ENCODE results near the gene CTDSP2. TPM values are rescaled to one million over a fixed set of nuclear protein-coding genes. Genes with fewer than 3 reads are reported as not detected.

The CTDSP2 gene
- total RNA-seq, 1 donor from 2014 or later = 171 TPM

DNA sequence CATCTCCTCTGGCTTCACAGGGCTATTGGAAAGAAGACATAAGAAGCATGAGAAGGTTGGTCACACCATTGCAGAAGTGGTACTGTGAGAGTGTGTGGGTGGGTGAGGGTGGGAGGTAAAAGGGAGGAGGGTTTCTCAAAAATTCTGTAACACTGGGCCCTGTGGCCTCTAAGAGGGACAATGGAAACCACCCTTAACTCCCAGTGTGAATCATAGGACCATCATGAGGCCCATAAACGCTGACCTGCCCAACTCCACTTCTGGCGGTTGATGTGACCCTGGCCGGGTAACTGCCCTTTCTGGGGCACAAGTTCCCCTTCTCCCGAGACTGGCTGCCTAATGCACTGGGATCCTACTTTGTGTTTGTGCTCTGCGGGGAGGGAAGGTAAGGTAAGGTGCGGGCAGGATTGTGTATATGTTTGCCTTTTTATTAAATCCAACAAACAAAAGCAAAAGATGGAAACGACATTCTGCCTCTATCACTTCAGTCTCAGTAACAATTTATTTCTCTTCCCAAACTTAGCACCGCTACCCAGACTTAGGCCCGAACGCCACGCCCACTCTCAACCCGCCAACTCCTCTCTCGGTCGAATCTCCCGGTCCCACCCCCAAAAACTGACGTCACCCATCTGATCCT is 75.2 kb downstream of the CTDSP2 start:
- Mint-ChIP-seq H3K27me3 (ENCODE audit: unreplicated experiment) (peaks cover 4% of the 10 kb centered on the region), H3K4me1 (ENCODE audit: unreplicated experiment) (peaks cover 28% of the 10 kb centered on the region), H3K4me3 (ENCODE audit: unreplicated experiment) (peak overlapping the region; percentile 98), H3K9me3 (ENCODE audit: unreplicated experiment) (no peaks in the 10 kb centered on the region), H3K27ac (ENCODE audit: unreplicated experiment) (peak overlapping the region; percentile 99), H3K36me3 (ENCODE audit: unreplicated experiment) (peaks cover 15% of the 10 kb centered on the region)
- DNase-seq (ENCODE audit: extremely low spot score, unreplicated experiment) = peak; percentile 91
- TF ChIP-seq, protein P1, sequence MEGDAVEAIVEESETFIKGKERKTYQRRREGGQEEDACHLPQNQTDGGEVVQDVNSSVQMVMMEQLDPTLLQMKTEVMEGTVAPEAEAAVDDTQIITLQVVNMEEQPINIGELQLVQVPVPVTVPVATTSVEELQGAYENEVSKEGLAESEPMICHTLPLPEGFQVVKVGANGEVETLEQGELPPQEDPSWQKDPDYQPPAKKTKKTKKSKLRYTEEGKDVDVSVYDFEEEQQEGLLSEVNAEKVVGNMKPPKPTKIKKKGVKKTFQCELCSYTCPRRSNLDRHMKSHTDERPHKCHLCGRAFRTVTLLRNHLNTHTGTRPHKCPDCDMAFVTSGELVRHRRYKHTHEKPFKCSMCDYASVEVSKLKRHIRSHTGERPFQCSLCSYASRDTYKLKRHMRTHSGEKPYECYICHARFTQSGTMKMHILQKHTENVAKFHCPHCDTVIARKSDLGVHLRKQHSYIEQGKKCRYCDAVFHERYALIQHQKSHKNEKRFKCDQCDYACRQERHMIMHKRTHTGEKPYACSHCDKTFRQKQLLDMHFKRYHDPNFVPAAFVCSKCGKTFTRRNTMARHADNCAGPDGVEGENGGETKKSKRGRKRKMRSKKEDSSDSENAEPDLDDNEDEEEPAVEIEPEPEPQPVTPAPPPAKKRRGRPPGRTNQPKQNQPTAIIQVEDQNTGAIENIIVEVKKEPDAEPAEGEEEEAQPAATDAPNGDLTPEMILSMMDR (IDR thresholded peaks at IDR 0.05) = no peak

DNA sequence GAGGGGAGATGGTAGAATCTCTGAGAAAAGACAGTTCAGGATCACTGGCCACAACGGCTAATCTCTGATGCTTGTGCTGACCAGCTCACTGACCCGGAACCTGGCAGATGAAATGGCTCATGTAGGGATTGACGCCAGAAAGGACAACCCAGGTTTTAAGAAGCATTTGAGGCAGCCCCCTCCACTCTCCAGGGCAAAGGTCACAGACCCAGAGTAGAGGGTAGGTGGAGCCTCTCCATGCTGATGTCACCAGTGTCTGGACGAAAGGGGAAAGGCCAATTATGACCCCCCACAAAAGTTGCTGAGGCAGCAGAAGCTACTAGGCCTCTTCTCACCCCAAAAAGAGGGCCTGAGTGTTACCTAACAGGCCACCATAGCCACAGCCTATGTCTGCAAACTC is 75.8 kb downstream of the CTDSP2 start:
- TF ChIP-seq, protein P1 (IDR thresholded peaks at IDR 0.05) = no peak
- Mint-ChIP-seq H3K9me3 (ENCODE audit: unreplicated experiment) (no peaks in the 10 kb centered on the region), H3K4me1 (ENCODE audit: unreplicated experiment) (peaks cover 32% of the 10 kb centered on the region), H3K27ac (ENCODE audit: unreplicated experiment) (no peak overlapping the region), H3K4me3 (ENCODE audit: unreplicated experiment) (peak overlapping the region; percentile 45), H3K27me3 (ENCODE audit: unreplicated experiment) (peaks cover 7% of the 10 kb centered on the region), H3K36me3 (ENCODE audit: unreplicated experiment) (peaks cover 8% of the 10 kb centered on the region)
- no peak for DNase-seq (ENCODE audit: extremely low spot score, unreplicated experiment)

Small RNA genes within 50 kb of the gene (microRNA-seq; reads per million reads assigned to microRNA genes)
- gene MIR26A2 (ENCODE audit: unreplicated experiment) = 180 reads per million, percentile 59 among the genes with 10 or more reads in this experiment

Other genes starting within 250 kb of the CTDSP2 start
- gene DTX3, start 241.9 kb downstream of the CTDSP2 start, total RNA-seq = 26.5 and 29.9 TPM in 2 replicates
- 25.8 and 27.6 TPM in 2 replicates for gene ARHGEF25, start 235.3 kb downstream of the CTDSP2 start, total RNA-seq
- 5.6 and 6.9 TPM in 2 replicates for gene B4GALNT1, start 213.5 kb downstream of the CTDSP2 start, total RNA-seq
- gene OS9, start 152.6 kb downstream of the CTDSP2 start, total RNA-seq = 338 and 363 TPM in 2 replicates
- 2.4 and 2.6 TPM in 2 replicates for gene AGAP2, start 108.0 kb downstream of the CTDSP2 start, total RNA-seq
- 36.2 and 37.4 TPM in 2 replicates for gene TSPAN31, start 101.7 kb downstream of the CTDSP2 start, total RNA-seq
- 137 and 142 TPM in 2 replicates for gene CDK4, start 94.4 kb downstream of the CTDSP2 start, total RNA-seq
- 19.2 and 21.1 TPM in 2 replicates for gene MARCHF9, start 91.6 kb downstream of the CTDSP2 start, total RNA-seq
- gene CYP27B1, start 79.7 kb downstream of the CTDSP2 start, total RNA-seq = 1.7 and 2.3 TPM in 2 replicates
- gene METTL1, start 74.6 kb downstream of the CTDSP2 start, total RNA-seq = 22.3 and 23.9 TPM in 2 replicates
- gene EEF1AKMT3, start 74.1 kb downstream of the CTDSP2 start, total RNA-seq = 9.8 and 11.8 TPM in 2 replicates
- gene TSFM, start 63.9 kb downstream of the CTDSP2 start, total RNA-seq = 23.6 and 28.5 TPM in 2 replicates
- gene AVIL, start 28.0 kb downstream of the CTDSP2 start, total RNA-seq = 4.7 and 6.0 TPM in 2 replicates
- gene ATP23, start 94.8 kb upstream of the CTDSP2 start, total RNA-seq = 2.6 and 3.2 TPM in 2 replicates